ENCODE measurements around the gene ATXN2. TPM values are rescaled to one million over a fixed set of nuclear protein-coding genes. Genes with fewer than 3 reads are reported as not detected.
"Not testable (repeated sequence)": the region's sequence is repeated elsewhere in the genome, so short reads cannot be mapped to it uniquely, and the experiment has no call there.

The ATXN2 gene
- total RNA-seq, 2 donors from 2014 or later: 51.6 to 63.3 TPM

- H3K36me3 Mint-ChIP-seq: peaks cover 11 to 14% of the 10 kb centered on the region in 2 donors
- no peak for DNase-seq (ENCODE audit: low spot score in 2 of 2)
- ATAC-seq: no peak
- no peak overlapping the region for H3K27ac Mint-ChIP-seq
- no peaks in the 10 kb centered on the region for H3K9me3 Mint-ChIP-seq
Measured at GRCh38 chr12:111503116-111503515, 96.0 kb downstream of the ATXN2 start.

DNA sequence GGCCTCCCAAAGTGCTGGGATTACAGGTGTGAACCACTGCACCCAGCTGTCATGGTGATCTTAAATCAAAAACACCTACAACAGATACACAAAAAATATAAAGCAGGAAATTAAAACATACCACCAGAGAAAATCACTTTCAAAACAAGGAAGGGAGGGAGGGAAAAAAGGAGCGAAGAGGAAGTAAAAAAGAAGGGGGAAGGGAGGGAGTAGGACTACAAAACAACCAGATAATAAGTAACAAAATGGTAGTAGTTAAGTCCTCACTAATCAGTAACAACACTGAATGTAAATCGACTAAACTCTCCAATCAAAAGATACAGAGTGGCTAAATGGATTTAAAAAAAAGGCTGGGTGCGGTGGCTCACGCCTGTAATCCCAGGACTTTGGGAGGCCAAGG, 104.4 kb downstream of the ATXN2 start:
- H3K27ac Mint-ChIP-seq: no peak overlapping the region
- H3K36me3 Mint-ChIP-seq: peaks cover 6 to 8% of the 10 kb centered on the region in 2 donors
- H3K9me3 Mint-ChIP-seq: no peaks in the 10 kb centered on the region
- ATAC-seq (no peak), DNase-seq (ENCODE audit: low spot score in 2 of 2) (no peak)

- ATAC-seq; H3K36me3 Mint-ChIP-seq; DNase-seq (ENCODE audit: low spot score in 2 of 2); H3K9me3 Mint-ChIP-seq: not testable (repeated sequence)
- H3K27ac Mint-ChIP-seq: peak overlapping the region in 1 of 2 donors; percentile 31
Measured at GRCh38 chr12:111492979-111493378, 106.1 kb downstream of the ATXN2 start.

GRCh38 chr12:111488798-111489197, 110.3 kb downstream of the ATXN2 start:
- Mint-ChIP-seq H3K9me3 (no peaks in the 10 kb centered on the region), H3K36me3 (peaks cover 6 to 8% of the 10 kb centered on the region in 2 donors), H3K27ac (peak overlapping the region in 1 of 2 donors; percentile 77)
- no peak for DNase-seq (ENCODE audit: low spot score in 2 of 2)
- no peak for ATAC-seq

- Mint-ChIP-seq H3K9me3 (no peaks in the 10 kb centered on the region), H3K36me3 (peaks cover 6 to 8% of the 10 kb centered on the region in 2 donors), H3K27ac (peak overlapping the region in 1 of 2 donors; percentile 47)
- no peak for ATAC-seq
- DNase-seq (ENCODE audit: low spot score in 2 of 2): no peak
Measured at GRCh38 chr12:111488271-111488670, 110.8 kb downstream of the ATXN2 start.

DNA sequence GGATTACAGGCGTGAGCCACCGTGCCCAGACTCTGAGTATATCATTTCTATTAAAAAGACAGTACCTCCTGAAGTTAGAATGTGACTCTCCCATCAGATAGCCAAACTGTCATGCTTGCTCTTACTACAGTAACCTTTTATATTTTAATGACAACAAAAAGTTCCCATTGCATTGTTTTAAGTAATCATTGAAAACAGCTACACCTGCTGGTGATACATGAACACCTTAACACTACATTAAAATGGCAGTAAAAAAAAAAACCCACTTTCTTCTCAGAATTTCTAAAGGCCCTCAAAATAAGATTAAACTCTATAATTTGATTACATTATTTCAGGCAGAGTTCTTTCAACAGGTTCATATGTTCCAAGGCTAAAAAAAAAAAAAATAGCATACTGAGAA, 116.7 kb downstream of the ATXN2 start:
- DNase-seq (ENCODE audit: low spot score in 2 of 2) (no peak), ATAC-seq (no peak)
- H3K9me3 Mint-ChIP-seq: no peaks in the 10 kb centered on the region
- no peaks in the 10 kb centered on the region for H3K36me3 Mint-ChIP-seq
- no peak overlapping the region for H3K27ac Mint-ChIP-seq

DNA sequence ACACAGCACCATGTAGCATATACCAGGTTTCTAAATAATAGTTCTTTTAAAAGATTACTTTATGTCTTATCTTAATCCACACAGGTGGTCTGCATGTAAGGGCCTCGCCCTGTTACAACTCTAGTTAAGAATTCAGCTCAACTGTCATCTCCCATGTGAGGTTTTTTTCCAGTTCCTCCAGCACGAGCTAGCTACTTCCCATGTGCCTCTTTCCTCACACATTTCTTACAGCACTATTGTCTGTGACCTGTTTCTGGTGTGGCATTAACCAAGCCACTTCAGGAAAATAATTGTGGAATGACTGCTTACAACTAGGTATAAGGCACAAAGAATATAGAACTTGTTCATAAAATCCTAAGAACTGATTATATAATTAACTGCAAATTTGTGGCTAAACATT, 127.9 kb downstream of the ATXN2 start:
- DNase-seq (ENCODE audit: low spot score in 2 of 2): no peak
- H3K27ac Mint-ChIP-seq: no peak overlapping the region
- no peaks in the 10 kb centered on the region for H3K9me3 Mint-ChIP-seq
- ATAC-seq: no peak
- peaks cover 6 to 10% of the 10 kb centered on the region in 2 donors for H3K36me3 Mint-ChIP-seq

DNA sequence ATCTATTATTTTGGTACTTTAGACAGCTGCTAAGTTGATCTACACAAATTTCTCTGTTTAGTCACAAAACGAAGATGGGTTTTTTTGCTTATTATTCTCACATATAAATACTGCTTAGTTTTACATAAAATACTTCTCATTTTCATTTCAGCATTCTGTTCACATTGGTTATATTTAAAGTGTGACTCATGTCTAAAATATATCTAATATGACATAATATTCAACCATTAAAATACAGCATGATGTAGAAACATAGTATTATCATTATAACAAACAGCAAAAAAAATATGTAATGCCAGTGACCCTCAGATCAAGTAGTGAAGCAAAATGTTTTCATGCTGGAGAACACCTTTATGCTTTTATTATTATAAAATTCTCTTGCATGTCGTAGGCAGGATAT, 129.7 kb downstream of the ATXN2 start:
- ATAC-seq (no peak), DNase-seq (ENCODE audit: low spot score in 2 of 2) (no peak)
- no peak overlapping the region for H3K27ac Mint-ChIP-seq
- H3K36me3 Mint-ChIP-seq: peaks cover 5 to 6% of the 10 kb centered on the region in 2 donors
- no peaks in the 10 kb centered on the region for H3K9me3 Mint-ChIP-seq

DNA sequence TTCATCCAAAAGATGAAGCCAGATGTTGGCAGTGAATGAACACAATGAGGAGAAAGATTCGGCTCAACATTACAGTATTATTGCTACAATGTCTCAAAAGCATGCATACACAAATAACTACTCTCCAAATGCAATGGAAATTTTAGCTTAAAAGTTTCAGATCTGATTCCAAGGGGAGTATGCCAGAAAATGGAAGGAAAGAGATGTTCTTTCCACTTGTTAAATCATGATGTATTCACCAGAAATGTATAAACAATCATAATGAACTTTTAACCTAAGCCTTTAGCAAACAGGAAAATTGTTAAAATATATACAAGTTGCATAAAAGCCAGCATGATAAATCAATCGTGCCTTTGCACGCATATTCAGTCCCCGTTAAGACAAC, 131.3 kb downstream of the ATXN2 start:
- ATAC-seq: no peak
- H3K27ac Mint-ChIP-seq: no peak overlapping the region
- DNase-seq (ENCODE audit: low spot score in 2 of 2): no peak
- no peaks in the 10 kb centered on the region for H3K36me3 Mint-ChIP-seq
- H3K9me3 Mint-ChIP-seq: no peaks in the 10 kb centered on the region

GRCh38 chr12:111467092-111467856, 131.8 kb downstream of the ATXN2 start:
- H3K36me3 Mint-ChIP-seq: no peaks in the 10 kb centered on the region
- no peaks in the 10 kb centered on the region for H3K9me3 Mint-ChIP-seq
- DNase-seq (ENCODE audit: low spot score in 2 of 2) (no peak), ATAC-seq (no peak)
- H3K27ac Mint-ChIP-seq: no peak overlapping the region

DNA sequence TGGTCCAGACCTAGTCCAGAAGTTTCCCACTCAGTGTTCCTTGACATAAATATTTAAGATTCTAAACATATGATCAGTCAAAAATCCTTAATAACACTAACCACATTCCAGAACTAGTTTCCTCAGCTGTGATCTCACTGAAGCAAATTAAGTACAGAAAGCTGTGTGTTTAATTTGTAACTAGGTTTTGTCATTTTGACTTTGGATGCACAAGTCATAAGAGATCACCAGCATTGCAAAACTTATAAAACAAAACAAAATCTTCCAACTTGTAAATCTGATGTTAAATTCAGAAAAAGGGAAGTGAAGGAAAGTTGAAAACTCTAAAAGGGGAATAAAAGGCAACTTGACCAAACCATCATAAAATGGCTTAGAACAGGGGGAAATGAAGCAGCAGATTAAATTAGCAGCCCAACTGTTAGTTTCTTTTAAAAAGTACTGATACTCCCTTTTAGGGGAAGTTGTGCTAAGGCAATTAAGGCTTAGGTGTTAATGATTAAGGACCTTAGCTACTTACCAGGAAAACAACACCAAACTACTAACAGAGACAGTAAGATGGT, 136.8 kb downstream of the ATXN2 start:
- Mint-ChIP-seq H3K27ac (peak overlapping the region in 1 of 2 donors; percentile 79), H3K9me3 (no peaks in the 10 kb centered on the region), H3K36me3 (no peaks in the 10 kb centered on the region)
- DNase-seq (ENCODE audit: low spot score in 2 of 2): no peak
- no peak for ATAC-seq

DNA sequence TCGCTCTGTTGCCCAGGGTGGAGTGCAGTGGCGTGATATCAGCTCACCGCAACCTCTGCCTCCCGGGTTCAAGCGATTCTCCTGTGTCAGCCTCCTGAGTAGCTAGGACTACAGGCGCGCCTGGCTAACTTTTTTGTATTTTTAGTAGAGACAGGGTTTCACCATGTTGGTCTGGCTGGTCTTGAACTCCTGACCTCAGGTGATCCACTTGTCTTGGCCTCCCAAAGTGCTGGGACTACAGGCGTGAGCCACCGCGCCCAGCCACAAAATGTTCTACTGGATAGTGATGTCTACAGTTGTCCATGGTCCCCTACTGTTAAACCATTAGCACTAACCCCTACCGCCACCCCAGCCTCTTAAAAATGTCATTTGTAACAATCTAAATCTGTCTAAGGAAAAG, 139.0 kb downstream of the ATXN2 start:
- H3K27ac Mint-ChIP-seq; ATAC-seq; H3K36me3 Mint-ChIP-seq; DNase-seq (ENCODE audit: low spot score in 2 of 2); H3K9me3 Mint-ChIP-seq: not testable (repeated sequence)

DNA sequence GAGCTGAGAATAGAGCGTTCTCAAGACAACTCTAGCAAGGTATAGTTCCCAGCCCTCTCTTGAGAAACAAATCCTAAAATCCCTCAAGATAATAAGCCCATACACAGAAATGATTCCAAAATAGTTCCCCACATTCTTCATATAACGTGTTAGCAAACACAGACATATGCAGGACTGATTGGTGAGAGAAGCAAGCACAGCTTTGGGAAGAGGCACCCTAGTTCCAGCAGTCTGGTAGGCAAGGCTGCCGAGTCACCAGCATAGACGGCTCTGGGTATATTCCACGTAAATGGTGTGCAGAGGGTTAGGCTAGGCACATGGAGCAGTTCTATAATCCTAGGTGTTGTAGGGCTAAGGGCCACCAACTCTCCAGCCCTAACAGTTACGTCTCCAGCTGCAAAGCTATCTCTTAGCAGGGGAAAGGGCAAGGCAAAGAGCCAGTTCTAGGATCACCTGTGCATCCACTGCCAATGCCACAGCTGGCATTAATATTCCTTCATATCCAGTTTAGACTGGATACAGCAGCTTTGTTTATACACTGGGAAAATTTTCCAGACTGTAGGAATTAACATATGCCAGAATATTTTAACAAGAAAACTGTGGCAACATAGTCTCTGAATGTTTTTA, 140.5 kb downstream of the ATXN2 start:
- H3K36me3 Mint-ChIP-seq: no peaks in the 10 kb centered on the region
- no peaks in the 10 kb centered on the region for H3K9me3 Mint-ChIP-seq
- DNase-seq (ENCODE audit: low spot score in 2 of 2) (no peak), ATAC-seq (no peak)
- H3K27ac Mint-ChIP-seq: peak overlapping the region in 1 of 2 donors; percentile 44

DNA sequence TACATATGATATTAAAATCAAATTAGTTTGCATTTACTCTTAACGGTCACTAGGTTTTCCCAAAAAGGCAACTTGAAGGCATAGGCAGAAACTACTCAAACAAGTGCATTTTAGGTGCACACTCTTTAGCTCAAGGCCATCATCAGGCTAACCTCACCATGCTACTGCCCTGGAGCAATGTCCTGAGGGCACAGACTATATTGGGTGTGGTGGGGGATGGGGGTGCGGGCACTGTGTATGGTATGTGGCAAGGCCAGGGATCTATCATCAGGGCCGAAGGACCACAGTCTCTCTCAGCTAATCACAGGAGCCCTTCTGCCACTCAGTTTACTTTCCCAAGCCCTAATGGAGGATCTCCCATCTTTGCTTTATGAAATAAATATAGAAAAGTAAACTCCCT, 141.5 kb downstream of the ATXN2 start:
- no peak for ATAC-seq
- no peak overlapping the region for H3K27ac Mint-ChIP-seq
- no peak for DNase-seq (ENCODE audit: low spot score in 2 of 2)
- no peaks in the 10 kb centered on the region for H3K36me3 Mint-ChIP-seq
- H3K9me3 Mint-ChIP-seq: no peaks in the 10 kb centered on the region

- no peak overlapping the region for H3K27ac Mint-ChIP-seq
- DNase-seq (ENCODE audit: low spot score in 2 of 2) (no peak), ATAC-seq (peak in 1 of 2 donors; percentile 23)
Measured at GRCh38 chr12:111457071-111457470, 142.0 kb downstream of the ATXN2 start.

GRCh38 chr12:111455448-111456320, 143.4 kb downstream of the ATXN2 start:
- no peaks in the 10 kb centered on the region for H3K9me3 Mint-ChIP-seq
- H3K36me3 Mint-ChIP-seq: peaks cover 5% of the 10 kb centered on the region in 2 donors
- ATAC-seq: no peak
- no peak overlapping the region for H3K27ac Mint-ChIP-seq
- DNase-seq (ENCODE audit: low spot score in 2 of 2): no peak

More at GRCh38 chr12:111457071-111457470, 142.0 kb downstream of the ATXN2 start:
- no peaks in the 10 kb centered on the region for H3K9me3 Mint-ChIP-seq
- H3K36me3 Mint-ChIP-seq: no peaks in the 10 kb centered on the region
